Activated B cell treated with CpG ODN at 0.5 μM for 24 hours (primary cell): Measurements from ENCODE around the gene PALLD. TPM values are rescaled to one million over a fixed set of nuclear protein-coding genes. Genes with fewer than 3 reads are reported as not detected.

Experiments used
- ATAC-seq: fragments of 200-7000 bp; cut with Tn5 transposase; one replicate; pipeline ENCODE4 v1.10.0; 2021; ENCODE audit warnings: low read depth, mild to moderate bottlenecking, moderate library complexity
- CTCF ChIA-PET: fragments of 350-600 bp; sonication (Branson Sonifier 250); formaldehyde crosslinking; loops from one replicate; lab custom pipeline; 2021; ENCODE audit warnings: antibody characterized with exemption; lab: Charles Lee
- POLR2A ChIA-PET: fragments of 350-600 bp; sonication (Branson Sonifier 250); formaldehyde crosslinking; loops from one replicate; lab custom pipeline; 2021; ENCODE audit warnings: antibody characterized with exemption; lab: Charles Lee
- DNase-seq: peaks from one replicate; pipeline ENCODE4 v3.0.0; 2022
- H3K27ac Mint-ChIP-seq: one replicate; pipeline ENCODE4 v1.8.0; 2020; ENCODE audit warnings: mixed read lengths
- H3K27me3 Mint-ChIP-seq: one replicate; pipeline ENCODE4 v1.8.0; 2021; ENCODE audit warnings: mixed read lengths
- H3K36me3 Mint-ChIP-seq: one replicate; pipeline ENCODE4 v1.8.0; 2021; ENCODE audit warnings: low read depth, mixed read lengths
- H3K4me1 Mint-ChIP-seq: one replicate; pipeline ENCODE4 v1.8.0; 2021; ENCODE audit warnings: mixed read lengths
- H3K4me3 Mint-ChIP-seq: one replicate; pipeline ENCODE4 v1.8.0; 2020; ENCODE audit warnings: mild to moderate bottlenecking, mixed read lengths
- H3K9me3 Mint-ChIP-seq: one replicate; pipeline ENCODE4 v1.8.0; 2020; ENCODE audit warnings: mixed read lengths
- CTCF ChIP-seq: fragments of 200-600 bp; IDR thresholded peaks from one replicate; pipeline ENCODE4 v1.8.0; 2022; ENCODE audit warnings: antibody characterized with exemption, mild to moderate bottlenecking
- intact Hi-C: fragments of 100-400 bp; cut with micrococcal nuclease; formaldehyde crosslinking; loops from one replicate; pipeline ENCODE4 v1.15.1; 2024
- total RNA-seq: library from RNA; stranded (reverse); gene quantifications from 2 replicates; pipeline ENCODE4 v1.2.3, GENCODE V29; 2022

Gene PALLD
- total RNA-seq, 1 donor from 2014 or later, result 0.44 TPM

GRCh38 chr4:168654848-168655174 lies 158.0 kb downstream of the PALLD start:
- ATAC-seq (no peak), DNase-seq (no peak)
- H3K4me3 Mint-ChIP-seq, result no peak overlapping the region
- H3K36me3 Mint-ChIP-seq, result no peaks in the 10 kb centered on the region
- intact Hi-C loops, result no loop called here
- H3K27me3 Mint-ChIP-seq, result peaks cover 8% of the 10 kb centered on the region
- ChIA-PET CTCF (no interaction called here), POLR2A (no interaction called here)
- H3K4me1 Mint-ChIP-seq, result no peaks in the 10 kb centered on the region
- H3K27ac Mint-ChIP-seq, result no peak overlapping the region
- H3K9me3 Mint-ChIP-seq, result no peaks in the 10 kb centered on the region
- TF ChIP-seq CTCF, result no peak

- no peak for TF ChIP-seq CTCF
- ATAC-seq, result no peak
- Mint-ChIP-seq H3K4me3 (no peak overlapping the region), H3K4me1 (no peaks in the 10 kb centered on the region), H3K27ac (no peak overlapping the region), H3K36me3 (no peaks in the 10 kb centered on the region), H3K9me3 (no peaks in the 10 kb centered on the region), H3K27me3 (peaks cover 8% of the 10 kb centered on the region)
- ChIA-PET CTCF (no interaction called here), POLR2A (no interaction called here)
- DNase-seq, result no peak
- intact Hi-C loops, result no loop called here
Measured at GRCh38 chr4:168655182-168655581, 158.3 kb downstream of the PALLD start.

GRCh38 chr4:168656055-168656660 lies 159.3 kb downstream of the PALLD start:
- Mint-ChIP-seq H3K4me3 (no peak overlapping the region), H3K27me3 (peaks cover 8% of the 10 kb centered on the region), H3K36me3 (no peaks in the 10 kb centered on the region), H3K9me3 (no peaks in the 10 kb centered on the region), H3K4me1 (no peaks in the 10 kb centered on the region), H3K27ac (no peak overlapping the region)
- POLR2A ChIA-PET, result no interaction called here
- TF ChIP-seq CTCF, result no peak
- CTCF ChIA-PET, result no interaction called here
- ATAC-seq, result no peak
- no peak for DNase-seq
- intact Hi-C loops, result no loop called here

GRCh38 chr4:168656946-168657473 lies 160.2 kb downstream of the PALLD start:
- Mint-ChIP-seq H3K9me3 (no peaks in the 10 kb centered on the region), H3K4me3 (no peak overlapping the region), H3K4me1 (no peaks in the 10 kb centered on the region), H3K27ac (no peak overlapping the region), H3K27me3 (peaks cover 8% of the 10 kb centered on the region), H3K36me3 (no peaks in the 10 kb centered on the region)
- POLR2A ChIA-PET, result no interaction called here
- ATAC-seq (no peak), DNase-seq (no peak)
- CTCF ChIA-PET, result no interaction called here
- no peak for TF ChIP-seq CTCF
- intact Hi-C loops, result no loop called here

GRCh38 chr4:168658751-168659150 lies 161.9 kb downstream of the PALLD start:
- no peak for DNase-seq

More at GRCh38 chr4:168658751-168659150, 161.9 kb downstream of the PALLD start:
- Mint-ChIP-seq H3K4me3 (no peak overlapping the region), H3K4me1 (no peaks in the 10 kb centered on the region), H3K9me3 (no peaks in the 10 kb centered on the region), H3K36me3 (no peaks in the 10 kb centered on the region), H3K27ac (no peak overlapping the region), H3K27me3 (peaks cover 13% of the 10 kb centered on the region)
- ChIA-PET CTCF (no interaction called here), POLR2A (no interaction called here)
- TF ChIP-seq CTCF, result no peak
- intact Hi-C loops, result no loop called here
- ATAC-seq, result no peak
